GM18907 (cell line): Measurements from ENCODE around the gene SCAI.
"Not testable (repeated sequence)": the region's sequence is repeated elsewhere in the genome, so short reads cannot be mapped to it uniquely, and the experiment has no call there.

Experiments used
- ATAC-seq: cut with Tn5 transposase; IDR thresholded peaks from one replicate; pipeline ENCODE4 v1.9.1; 2021; ENCODE audit warnings: mild to moderate bottlenecking, moderate library complexity; ENCODE audit not compliant: unreplicated experiment

The SCAI gene

GRCh38 chr9:125106285-125106893, 36.9 kb downstream of the SCAI start:
- ATAC-seq, result no peak

GRCh38 chr9:125103770-125104460, 39.4 kb downstream of the SCAI start:
- ATAC-seq, result no peak

- no peak for ATAC-seq
These were observed 40.3 kb downstream of the SCAI start for GRCh38 chr9:125103021-125103420.

GRCh38 chr9:125100822-125101221, 42.5 kb downstream of the SCAI start:
- no peak for ATAC-seq

- ATAC-seq, result no peak
These were observed 43.5 kb downstream of the SCAI start for GRCh38 chr9:125099816-125100215.

GRCh38 chr9:125095821-125096443, 47.4 kb downstream of the SCAI start:
- ATAC-seq, result no peak

- ATAC-seq, result no peak
These were observed 52.2 kb downstream of the SCAI start for GRCh38 chr9:125091121-125091520.

GRCh38 chr9:125089331-125089730, 54.0 kb downstream of the SCAI start:
- no peak for ATAC-seq

- ATAC-seq, result no peak
These were observed 54.6 kb downstream of the SCAI start for GRCh38 chr9:125088752-125089151.

- ATAC-seq, result no peak
These were observed 57.4 kb downstream of the SCAI start for GRCh38 chr9:125085703-125086477.

- not testable (repeated sequence) for ATAC-seq
These were observed 61.1 kb downstream of the SCAI start for GRCh38 chr9:125082197-125082596.

- ATAC-seq, result not testable (repeated sequence)
These were observed 62.5 kb downstream of the SCAI start for GRCh38 chr9:125080797-125081196.

- no peak for ATAC-seq
These were observed 63.4 kb downstream of the SCAI start for GRCh38 chr9:125079931-125080330.

- no peak for ATAC-seq
These were observed 67.3 kb downstream of the SCAI start for GRCh38 chr9:125075997-125076396.

- no peak for ATAC-seq
These were observed 68.4 kb downstream of the SCAI start for GRCh38 chr9:125074976-125075375.

- no peak for ATAC-seq
These were observed 76.3 kb downstream of the SCAI start for GRCh38 chr9:125066839-125067619.

GRCh38 chr9:125061391-125061790, 81.9 kb downstream of the SCAI start:
- ATAC-seq, result no peak

GRCh38 chr9:125049212-125050049, 93.9 kb downstream of the SCAI start:
- no peak for ATAC-seq

GRCh38 chr9:125043631-125044030, 99.7 kb downstream of the SCAI start:
- ATAC-seq, result no peak

- ATAC-seq, result no peak
These were observed 100.2 kb downstream of the SCAI start for GRCh38 chr9:125043148-125043547.
